Activated naive CD4-positive, alpha-beta T cell treated with anti-CD3 and anti-CD28 coated beads, Interleukin-2, amount 50 U/mL, for 72 hours (primary cell): ENCODE measurements around the gene SCGB1D1. TPM values are rescaled to one million over a fixed set of nuclear protein-coding genes. Genes with fewer than 3 reads are reported as not detected.
A peak's percentile ranks its signal among the peaks of the same experiment; 100 is the strongest.
"Not testable (repeated sequence)": the region's sequence is repeated elsewhere in the genome, so short reads cannot be mapped to it uniquely, and the experiment has no call there.

Experiments
- ATAC-seq, 2 donors: fragments of 150-1000 bp; cut with Tn5 transposase; 2 replicates each; pipeline ENCODE4 v1.10.0; 2021; ENCODE audit warnings: mild to moderate bottlenecking in 2 of 2, moderate library complexity in 2 of 2
- DNase-seq, 2 donors: peaks; one replicate each; pipeline ENCODE4 v3.0.0; 2021 to 2022; ENCODE audit warnings: low spot score in 2 of 2
- H3K27ac Mint-ChIP-seq, 2 donors: one replicate each; pipeline ENCODE4 v1.8.0; 2022; ENCODE audit warnings: mild to moderate bottlenecking in 2 of 2, mixed read lengths in 2 of 2
- H3K36me3 Mint-ChIP-seq, 2 donors: one replicate each; pipeline ENCODE4 v1.8.0; 2022; ENCODE audit warnings: mixed read lengths in 2 of 2
- H3K9me3 Mint-ChIP-seq, 2 donors: one replicate each; pipeline ENCODE4 v1.8.0; 2022; ENCODE audit warnings: mixed read lengths in 2 of 2
- total RNA-seq, 2 donors: library from RNA; stranded (reverse); gene quantifications; one replicate each; pipeline ENCODE4 v1.2.3, GENCODE V29; 2022

Gene SCGB1D1
- total RNA-seq, 2 donors from 2014 or later: not detected

- ATAC-seq (peak in 1 of 2 donors; percentile 9), DNase-seq (no peak)
- H3K36me3 Mint-ChIP-seq: peaks cover 23 to 37% of the 10 kb centered on the region in 2 donors
- no peaks in the 10 kb centered on the region for H3K9me3 Mint-ChIP-seq
- H3K27ac Mint-ChIP-seq: no peak overlapping the region
These were observed 38.3 kb upstream of the SCGB1D1 start for GRCh38 chr11:62151737-62152102.

GRCh38 chr11:62152245-62153086 lies 37.5 kb upstream of the SCGB1D1 start:
- H3K9me3 Mint-ChIP-seq: no peaks in the 10 kb centered on the region
- H3K27ac Mint-ChIP-seq: no peak overlapping the region
- ATAC-seq (no peak), DNase-seq (no peak)
- peaks cover 20 to 32% of the 10 kb centered on the region in 2 donors for H3K36me3 Mint-ChIP-seq

DNA sequence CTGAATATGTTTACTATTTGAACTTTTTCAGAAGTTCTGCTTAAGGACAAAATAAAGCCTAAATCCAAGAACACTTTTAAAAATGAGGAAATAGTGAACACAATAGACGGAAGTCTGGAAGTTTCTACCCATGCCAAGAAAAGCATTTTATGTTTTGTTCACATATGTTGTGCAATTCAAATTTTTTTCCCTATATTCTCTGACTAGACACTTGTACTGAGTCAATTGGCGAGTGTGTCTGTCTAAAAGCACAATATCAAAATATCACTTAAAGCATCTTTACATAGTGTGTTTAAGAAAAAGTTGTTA lies 37.0 kb upstream of the SCGB1D1 start:
- no peaks in the 10 kb centered on the region for H3K9me3 Mint-ChIP-seq
- no peak overlapping the region for H3K27ac Mint-ChIP-seq
- peaks cover 19 to 26% of the 10 kb centered on the region in 2 donors for H3K36me3 Mint-ChIP-seq
- ATAC-seq (no peak), DNase-seq (no peak)

- H3K36me3 Mint-ChIP-seq: peaks cover 19 to 26% of the 10 kb centered on the region in 2 donors
- ATAC-seq (no peak), DNase-seq (no peak)
- no peaks in the 10 kb centered on the region for H3K9me3 Mint-ChIP-seq
- H3K27ac Mint-ChIP-seq: no peak overlapping the region
These were observed 36.4 kb upstream of the SCGB1D1 start for GRCh38 chr11:62153617-62154016.

DNA sequence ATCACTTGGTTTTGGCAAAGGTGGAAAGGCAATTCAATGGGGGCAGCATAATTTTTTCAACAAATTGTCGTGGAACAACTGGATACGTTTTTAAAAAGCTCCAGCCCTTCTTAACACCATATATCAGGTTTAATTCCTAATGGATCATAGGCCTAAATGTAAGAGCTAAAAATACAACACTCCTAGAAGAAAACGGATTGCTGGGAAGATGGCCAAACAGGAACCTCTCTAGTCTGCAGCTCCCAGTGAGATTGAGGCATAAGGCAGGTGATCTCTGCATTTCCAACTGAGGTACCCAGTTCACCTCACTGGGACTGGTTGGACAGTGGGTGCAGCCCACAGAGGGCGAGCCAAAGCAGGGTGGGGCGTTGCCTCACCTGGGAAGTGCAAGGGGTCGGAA lies 32.4 kb upstream of the SCGB1D1 start:
- no peak for ATAC-seq
- no peaks in the 10 kb centered on the region for H3K9me3 Mint-ChIP-seq
- DNase-seq: no peak
- H3K36me3 Mint-ChIP-seq: peaks cover 4 to 6% of the 10 kb centered on the region in 2 donors
- H3K27ac Mint-ChIP-seq: no peak overlapping the region

- H3K27ac Mint-ChIP-seq: no peak overlapping the region
- H3K9me3 Mint-ChIP-seq: no peaks in the 10 kb centered on the region
- no peaks in the 10 kb centered on the region for H3K36me3 Mint-ChIP-seq
- DNase-seq (no peak), ATAC-seq (no peak)
These were observed 23.6 kb upstream of the SCGB1D1 start for GRCh38 chr11:62166371-62166770.

DNA sequence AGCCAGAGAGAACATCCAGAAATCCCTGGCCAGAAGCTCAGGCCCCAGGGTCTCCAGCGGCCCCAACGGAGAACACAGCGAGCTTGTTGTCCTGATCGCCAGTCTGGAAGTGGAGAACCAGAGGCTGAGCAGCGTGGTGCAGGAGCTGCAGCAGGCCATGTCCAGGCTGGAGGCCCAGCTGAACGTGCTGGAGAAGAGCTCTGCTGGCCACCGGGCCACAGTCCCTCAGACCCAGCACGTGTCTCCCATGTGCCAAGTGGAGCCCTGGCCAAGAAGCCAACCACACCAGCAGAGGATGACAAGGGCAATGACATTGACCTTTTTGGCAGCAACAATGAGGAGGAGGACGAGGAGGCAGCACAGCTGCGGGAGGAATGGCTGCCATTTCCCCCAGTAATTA lies 20.6 kb upstream of the SCGB1D1 start:
- H3K36me3 Mint-ChIP-seq: no peaks in the 10 kb centered on the region
- DNase-seq: no peak
- H3K9me3 Mint-ChIP-seq: no peaks in the 10 kb centered on the region
- H3K27ac Mint-ChIP-seq: no peak overlapping the region
- ATAC-seq: no peak

DNA sequence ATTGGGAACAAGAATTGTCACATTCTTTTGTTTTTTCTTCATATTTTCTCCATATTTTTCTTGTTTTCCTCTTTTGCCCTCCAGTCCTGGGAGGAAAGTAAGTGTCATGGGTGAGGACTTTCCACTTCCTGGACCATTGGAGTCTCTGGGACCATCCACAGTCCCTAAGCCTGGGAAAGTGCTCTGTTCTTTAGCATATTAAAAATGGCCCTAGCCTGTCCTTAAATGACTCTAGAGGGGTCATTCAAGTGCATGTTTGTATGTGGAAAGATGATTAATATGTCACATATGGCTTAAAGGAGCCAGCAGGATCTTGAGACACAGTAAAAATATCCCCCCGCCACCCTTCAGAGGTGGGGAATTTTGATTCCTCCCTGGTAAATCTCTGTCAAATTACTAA lies 20.1 kb upstream of the SCGB1D1 start:
- Mint-ChIP-seq H3K36me3 (no peaks in the 10 kb centered on the region), H3K27ac (no peak overlapping the region)
- ATAC-seq: no peak

GRCh38 chr11:62171261-62171723 lies 18.7 kb upstream of the SCGB1D1 start:
- H3K9me3 Mint-ChIP-seq: no peaks in the 10 kb centered on the region
- DNase-seq (peak in 1 of 2 donors; percentile 78), ATAC-seq (peak; percentile 63 to 84)
- no peak overlapping the region for H3K27ac Mint-ChIP-seq
- H3K36me3 Mint-ChIP-seq: no peaks in the 10 kb centered on the region

More for the DNA sequence above, 20.1 kb upstream of the SCGB1D1 start:
- no peak for DNase-seq
- no peaks in the 10 kb centered on the region for H3K9me3 Mint-ChIP-seq

GRCh38 chr11:62172294-62172693 lies 17.7 kb upstream of the SCGB1D1 start:
- DNase-seq: no peak
- Mint-ChIP-seq H3K9me3 (no peaks in the 10 kb centered on the region), H3K27ac (no peak overlapping the region), H3K36me3 (no peaks in the 10 kb centered on the region)
- ATAC-seq: no peak

GRCh38 chr11:62176766-62177165 lies 13.2 kb upstream of the SCGB1D1 start:
- H3K36me3 Mint-ChIP-seq: no peaks in the 10 kb centered on the region
- no peak overlapping the region for H3K27ac Mint-ChIP-seq

DNA sequence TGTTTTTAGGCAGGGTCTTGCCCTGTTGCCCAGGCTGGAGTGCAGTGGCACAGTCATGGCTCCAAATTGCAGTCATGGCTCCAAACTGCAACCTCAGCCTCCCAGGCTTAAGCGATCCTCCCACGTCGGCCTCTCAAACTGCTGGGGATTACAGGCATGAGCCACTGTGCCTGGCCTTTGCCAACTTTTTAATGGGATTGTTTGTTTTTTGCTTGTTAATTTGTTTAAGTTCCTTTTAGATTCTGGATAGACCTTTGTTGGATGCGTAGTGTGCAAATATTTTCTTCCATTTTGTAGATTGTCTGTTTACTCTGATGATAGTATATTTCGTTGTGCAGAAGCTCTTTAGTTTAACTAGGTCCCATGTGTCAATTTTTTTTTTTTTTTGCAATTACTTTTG lies 10.0 kb upstream of the SCGB1D1 start:
- DNase-seq (no peak), ATAC-seq (no peak)
- Mint-ChIP-seq H3K9me3 (peaks cover 0 to 3% of the 10 kb centered on the region in 2 donors), H3K36me3 (peaks cover 0 to 3% of the 10 kb centered on the region in 2 donors), H3K27ac (no peak overlapping the region)

More at GRCh38 chr11:62176766-62177165, 13.2 kb upstream of the SCGB1D1 start:
- ATAC-seq (no peak), DNase-seq (no peak)
- no peaks in the 10 kb centered on the region for H3K9me3 Mint-ChIP-seq

DNA sequence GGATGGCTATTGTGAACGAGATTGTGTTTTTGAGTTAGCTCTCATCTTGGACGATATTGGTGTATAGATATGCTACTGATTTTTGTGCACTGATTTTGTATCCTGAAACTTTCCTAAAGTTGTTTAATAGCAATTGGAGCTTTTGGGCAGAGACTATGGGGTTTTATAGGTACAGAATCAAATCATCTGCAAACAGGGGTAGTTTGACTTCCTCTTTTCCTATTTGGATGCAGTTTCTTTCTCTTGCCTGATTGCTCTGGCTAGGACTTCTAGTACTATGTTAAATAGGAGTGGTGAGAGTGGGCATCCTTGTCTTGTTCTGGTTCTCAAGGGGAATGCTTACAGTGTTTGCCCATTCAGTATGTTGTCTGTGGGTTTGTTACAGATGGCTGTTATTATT lies 8.9 kb upstream of the SCGB1D1 start:
- DNase-seq (no peak), ATAC-seq (no peak)
- peaks cover 0 to 5% of the 10 kb centered on the region in 2 donors for H3K36me3 Mint-ChIP-seq
- H3K9me3 Mint-ChIP-seq: peaks cover 0 to 4% of the 10 kb centered on the region in 2 donors
- H3K27ac Mint-ChIP-seq: no peak overlapping the region

- peaks cover 0 to 5% of the 10 kb centered on the region in 2 donors for H3K36me3 Mint-ChIP-seq
- no peak overlapping the region for H3K27ac Mint-ChIP-seq
- DNase-seq (no peak), ATAC-seq (no peak)
- peaks cover 0 to 4% of the 10 kb centered on the region in 2 donors for H3K9me3 Mint-ChIP-seq
These were observed 7.7 kb upstream of the SCGB1D1 start for GRCh38 chr11:62182147-62182891.

DNA sequence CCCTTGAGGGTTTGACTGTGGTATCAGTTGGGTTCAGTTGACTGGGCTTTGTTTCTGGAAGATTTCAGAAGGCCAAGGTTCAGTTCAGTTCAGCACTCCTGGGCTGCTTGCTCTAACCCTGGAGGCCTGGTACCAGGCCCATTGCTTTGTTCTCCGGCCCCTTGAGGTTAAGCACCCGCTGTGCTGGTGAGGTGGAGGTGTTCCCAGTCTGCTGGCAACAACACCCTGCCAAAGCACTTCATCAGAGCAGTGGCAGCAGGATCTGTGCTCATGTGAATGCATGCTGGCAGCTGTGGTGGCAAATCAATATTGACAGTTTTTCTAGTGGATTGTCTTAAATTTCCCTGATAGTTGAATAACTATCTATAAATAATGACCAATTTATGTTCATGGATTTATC lies 3.8 kb upstream of the SCGB1D1 start:
- Mint-ChIP-seq H3K27ac (no peak overlapping the region), H3K36me3 (peaks cover 0 to 5% of the 10 kb centered on the region in 2 donors), H3K9me3 (peaks cover 0 to 4% of the 10 kb centered on the region in 2 donors)
- ATAC-seq: no peak
- no peak for DNase-seq

DNA sequence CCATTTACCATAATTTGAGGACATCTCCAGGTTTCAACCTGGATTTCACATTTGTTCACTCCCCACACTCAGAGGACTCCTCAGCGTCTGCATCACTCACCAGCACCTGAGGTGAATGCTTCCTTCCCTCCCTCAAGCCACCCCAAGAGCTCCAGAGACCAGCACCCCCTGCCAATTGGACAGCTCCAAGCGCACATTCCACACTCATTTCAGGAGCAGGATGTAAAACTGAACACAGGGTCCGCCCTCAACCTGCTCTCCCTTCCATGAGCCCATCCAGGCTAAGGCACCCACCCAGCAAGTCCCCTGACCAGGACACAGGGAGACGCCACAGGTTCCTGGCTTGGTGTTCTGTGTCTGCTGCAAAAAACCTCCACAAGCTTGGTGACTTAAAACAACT lies 3.9 kb downstream of the SCGB1D1 start:
- no peaks in the 10 kb centered on the region for H3K9me3 Mint-ChIP-seq
- H3K36me3 Mint-ChIP-seq: no peaks in the 10 kb centered on the region
- ATAC-seq: no peak
- no peak overlapping the region for H3K27ac Mint-ChIP-seq
- no peak for DNase-seq

DNA sequence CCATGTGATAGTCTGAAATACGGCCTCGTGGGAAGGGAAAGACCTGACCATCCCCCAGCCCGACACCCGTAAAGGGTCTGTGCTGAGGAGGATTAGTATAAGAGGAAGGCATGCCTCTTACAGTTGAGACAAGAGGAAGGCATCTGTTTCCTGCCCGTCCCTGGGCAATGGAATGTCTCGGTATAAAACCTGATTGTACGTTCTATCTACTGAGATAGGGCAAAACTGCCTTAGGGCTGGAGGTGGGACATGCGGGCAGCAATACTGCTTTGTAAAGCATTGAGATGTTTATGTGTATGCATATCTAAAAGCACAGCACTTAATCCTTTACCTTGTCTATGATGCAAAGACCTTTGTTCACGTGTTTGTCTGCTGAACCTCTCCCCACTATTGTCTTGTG lies 5.0 kb downstream of the SCGB1D1 start:
- not testable (repeated sequence) for H3K9me3 Mint-ChIP-seq, H3K27ac Mint-ChIP-seq, DNase-seq, H3K36me3 Mint-ChIP-seq, ATAC-seq
